Vagina (tissue), 2 donors: ENCODE data around the gene IPO11.

Source experiments
- POLR2A ChIP-seq, 2 donors: fragments of 450-650 bp; IDR thresholded peaks; one replicate each; pipeline ENCODE4 v1.6.1; 2017; ENCODE audit warnings: antibody characterized with exemption in 2 of 2, mild to moderate bottlenecking in 2 of 2, moderate library complexity in 2 of 2
- POLR2AphosphoS5 ChIP-seq, 2 donors: sonication (generic); formaldehyde crosslinking; IDR thresholded peaks; one replicate each; pipeline ENCODE4 v1.9.0; 2017; ENCODE audit warnings: antibody characterized with exemption in 2 of 2, mild to moderate bottlenecking in 2 of 2, low read depth in 1 of 2; ENCODE audit not compliant: insufficient read depth in 1 of 2
- TF ChIP-seq, protein P1 (sequence below), 3 experiments: fragments of 450-650 bp in 2 of 3; fragments of 200-600 bp in 1 of 3; sonication (generic) in 1 of 3; IDR thresholded peaks; one replicate each; pipeline ENCODE4 v1.5.1; 2017 to 2019; ENCODE audit warnings: antibody characterized with exemption in 3 of 3, mild to moderate bottlenecking in 2 of 3, moderate library complexity in 2 of 3

DNA sequence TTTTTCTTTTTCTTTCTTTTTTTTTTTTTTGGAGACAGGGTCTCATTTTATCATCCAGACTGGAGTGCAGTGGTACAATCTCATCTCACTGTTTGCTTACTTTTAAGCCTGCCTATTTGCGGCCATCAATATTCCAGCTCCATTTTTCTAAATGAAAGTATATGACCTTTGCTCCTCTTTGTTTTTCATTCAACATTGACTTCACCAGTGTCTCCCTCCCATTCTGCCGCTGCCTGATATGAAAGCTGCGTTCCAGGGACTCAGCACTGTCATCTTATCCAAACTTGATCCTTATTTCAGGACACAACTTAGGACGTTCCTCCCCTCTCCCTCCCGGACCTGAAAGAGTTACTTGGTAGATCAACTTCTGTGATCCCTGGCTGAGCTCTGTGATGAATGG, 239.7 kb downstream of the IPO11 start:
- TF ChIP-seq POLR2AphosphoS5 (IDR thresholded peaks at IDR 0.05; ENCODE audit: insufficient read depth in 1 of 2, low read depth in 1 of 2) (no peak), POLR2A (IDR thresholded peaks at IDR 0.05) (no peak)
- TF ChIP-seq, protein P1, sequence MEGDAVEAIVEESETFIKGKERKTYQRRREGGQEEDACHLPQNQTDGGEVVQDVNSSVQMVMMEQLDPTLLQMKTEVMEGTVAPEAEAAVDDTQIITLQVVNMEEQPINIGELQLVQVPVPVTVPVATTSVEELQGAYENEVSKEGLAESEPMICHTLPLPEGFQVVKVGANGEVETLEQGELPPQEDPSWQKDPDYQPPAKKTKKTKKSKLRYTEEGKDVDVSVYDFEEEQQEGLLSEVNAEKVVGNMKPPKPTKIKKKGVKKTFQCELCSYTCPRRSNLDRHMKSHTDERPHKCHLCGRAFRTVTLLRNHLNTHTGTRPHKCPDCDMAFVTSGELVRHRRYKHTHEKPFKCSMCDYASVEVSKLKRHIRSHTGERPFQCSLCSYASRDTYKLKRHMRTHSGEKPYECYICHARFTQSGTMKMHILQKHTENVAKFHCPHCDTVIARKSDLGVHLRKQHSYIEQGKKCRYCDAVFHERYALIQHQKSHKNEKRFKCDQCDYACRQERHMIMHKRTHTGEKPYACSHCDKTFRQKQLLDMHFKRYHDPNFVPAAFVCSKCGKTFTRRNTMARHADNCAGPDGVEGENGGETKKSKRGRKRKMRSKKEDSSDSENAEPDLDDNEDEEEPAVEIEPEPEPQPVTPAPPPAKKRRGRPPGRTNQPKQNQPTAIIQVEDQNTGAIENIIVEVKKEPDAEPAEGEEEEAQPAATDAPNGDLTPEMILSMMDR (IDR thresholded peaks at IDR 0.05), result no peak
